Neuronal stem cell (in vitro differentiated cells): ENCODE results near the gene C10orf71.
A peak's percentile ranks its signal among the peaks of the same experiment; 100 is the strongest.

Experiments
- DNase-seq: peaks from one replicate; pipeline ENCODE4 v3.0.0-alpha.2; 2013; ENCODE audit warnings: low spot score
- H2AFZ ChIP-seq: one replicate; pipeline ENCODE4 v1.6.1; 2013; ENCODE audit warnings: mild to moderate bottlenecking, low read length, inconsistent platforms
- H2AK5ac ChIP-seq: 2 replicates; pipeline ENCODE4 v1.6.1; 2013; ENCODE audit warnings: low read depth, mild to moderate bottlenecking, inconsistent platforms, low read length, moderate library complexity, mixed read lengths
- H2BK120ac ChIP-seq: 2 replicates; pipeline ENCODE4 v1.6.1; 2013; ENCODE audit warnings: low read depth, mild to moderate bottlenecking, inconsistent platforms, low read length, moderate library complexity, mixed read lengths
- H2BK12ac ChIP-seq: one replicate; pipeline ENCODE4 v1.6.1; 2013; ENCODE audit warnings: low read length, inconsistent platforms
- H2BK15ac ChIP-seq: 2 replicates; pipeline ENCODE4 v1.6.1; 2013; ENCODE audit warnings: mild to moderate bottlenecking, low read length, inconsistent platforms, mixed read lengths
- H2BK5ac ChIP-seq: one replicate; pipeline ENCODE4 v1.6.1; 2013; ENCODE audit warnings: inconsistent platforms, mild to moderate bottlenecking, low read length, moderate library complexity
- H3K14ac ChIP-seq: one replicate; pipeline ENCODE4 v1.6.1; 2013; ENCODE audit warnings: low read length, inconsistent platforms
- H3K18ac ChIP-seq: 2 replicates; pipeline ENCODE4 v1.6.1; 2013; ENCODE audit warnings: low read length, inconsistent platforms
- H3K23ac ChIP-seq: 2 replicates; pipeline ENCODE4 v1.6.1; 2013; ENCODE audit warnings: low read depth, mild to moderate bottlenecking, mixed read lengths, low read length, inconsistent platforms; ENCODE audit not compliant: poor library complexity
- H3K27ac ChIP-seq: replicated peaks from 3 replicates; pipeline ENCODE4 v1.5.1; 2013; ENCODE audit warnings: low read length, inconsistent platforms
- H3K27me3 ChIP-seq, 3 experiments: 2 replicates each; pipeline ENCODE4 v1.6.1; 2013; ENCODE audit warnings: low read length in 3 of 3, mild to moderate bottlenecking in 2 of 3, inconsistent platforms in 1 of 3, low read depth in 1 of 3, mixed read lengths in 1 of 3, moderate library complexity in 1 of 3; ENCODE audit not compliant: control insufficient read depth in 3 of 3, insufficient read depth in 3 of 3
- H3K36me3 ChIP-seq, 2 donors: replicated peaks in 1 of 2; 2 replicates each; pipeline ENCODE4 v1.6.1; 2013; ENCODE audit warnings: low read length in 2 of 2; ENCODE audit not compliant: control insufficient read depth in 2 of 2, insufficient read depth in 2 of 2
- H3K4ac ChIP-seq: 2 replicates; pipeline ENCODE4 v1.6.1; 2013; ENCODE audit warnings: inconsistent platforms, mild to moderate bottlenecking, low read length, moderate library complexity
- H3K4me1 ChIP-seq, 2 donors: 1 replicate in 1 of 2; 2 replicates in 1 of 2; pipeline ENCODE4 v1.6.1; 2013; ENCODE audit warnings: low read length in 2 of 2, low read depth in 1 of 2; ENCODE audit not compliant: control insufficient read depth in 2 of 2, insufficient read depth in 1 of 2
- H3K4me2 ChIP-seq: one replicate; pipeline ENCODE4 v1.6.1; 2013; ENCODE audit warnings: mild to moderate bottlenecking, low read length, inconsistent platforms; ENCODE audit not compliant: insufficient read depth, poor library complexity, severe bottlenecking
- H3K4me3 ChIP-seq, 2 donors: 2 replicates each; pipeline ENCODE4 v1.5.1; 2013; ENCODE audit warnings: low read length in 2 of 2, mild to moderate bottlenecking in 2 of 2, inconsistent platforms in 1 of 2, moderate library complexity in 1 of 2
- H3K79me1 ChIP-seq: one replicate; pipeline ENCODE4 v1.6.1; 2013; ENCODE audit warnings: low read depth, mild to moderate bottlenecking, inconsistent platforms, low read length, moderate library complexity
- H3K9ac ChIP-seq: one replicate; pipeline ENCODE4 v1.6.1; 2013; ENCODE audit warnings: mild to moderate bottlenecking, low read depth, low read length, inconsistent platforms; ENCODE audit not compliant: poor library complexity
- H3K9me3 ChIP-seq, 2 donors: replicated peaks in 1 of 2; 2 replicates each; pipeline versions ENCODE3 to v1.6.1; 2013; ENCODE audit warnings: low read length in 2 of 2, mild to moderate bottlenecking in 2 of 2, inconsistent platforms in 1 of 2, low read depth in 1 of 2, mixed read lengths in 1 of 2, moderate library complexity in 1 of 2; ENCODE audit not compliant: control insufficient read depth in 2 of 2, insufficient read depth in 1 of 2
- H4K8ac ChIP-seq: one replicate; pipeline ENCODE4 v1.6.1; 2013; ENCODE audit warnings: low read depth, mild to moderate bottlenecking, inconsistent platforms, low read length, moderate library complexity
- H4K91ac ChIP-seq: one replicate; pipeline ENCODE4 v1.6.1; 2013; ENCODE audit warnings: low read length, low read depth, mild to moderate bottlenecking, inconsistent platforms; ENCODE audit not compliant: poor library complexity
- WGBS, 2 donors: extraction: QIAGEN DNeasy Blood & Tissue Kit; methylation state at CpG; one replicate each; pipeline ENCODE4 v1.1.7; 2013; ENCODE audit warnings: missing lambda C conversion rate in 2 of 2, mixed read lengths in 1 of 2; ENCODE audit not compliant: insufficient read length in 2 of 2, insufficient replicate concordance in 1 of 2; ENCODE audit errors: extremely low coverage in 2 of 2; 5-methylcytosine and 5-hydroxymethylcytosine counted together

C10orf71 gene

GRCh38 chr10:49318755-49319154, 19.8 kb downstream of the C10orf71 start:
- DNase-seq, result no peak
- no peak overlapping the region for H3K27ac ChIP-seq
- no peak overlapping the region for H2AK5ac ChIP-seq
- H2BK12ac ChIP-seq, result no peak overlapping the region
- no peak overlapping the region for H3K4ac ChIP-seq
- no peak overlapping the region for H3K9ac ChIP-seq
- no peak overlapping the region for H3K4me3 ChIP-seq
- no peaks in the 10 kb centered on the region for H3K36me3 ChIP-seq
- peak overlapping the region; percentile 65 for H3K18ac ChIP-seq
- no peak overlapping the region for H3K4me2 ChIP-seq
- H3K9me3 ChIP-seq, result no peaks in the 10 kb centered on the region
- no peak overlapping the region for H2BK15ac ChIP-seq
- H3K79me1 ChIP-seq, result no peaks in the 10 kb centered on the region
- peak overlapping the region; percentile 34 for H3K23ac ChIP-seq
- H3K14ac ChIP-seq, result peak overlapping the region; percentile 14
- H2AFZ ChIP-seq, result no peak overlapping the region
- H3K4me1 ChIP-seq, result no peaks in the 10 kb centered on the region
- peaks cover 0 to 4% (median 0%) of the 10 kb centered on the region in 3 experiments for H3K27me3 ChIP-seq
- no peak overlapping the region for H4K91ac ChIP-seq
- peak overlapping the region; percentile 66 for H4K8ac ChIP-seq
- H2BK5ac ChIP-seq, result peak overlapping the region; percentile 63
- H2BK120ac ChIP-seq, result no peak overlapping the region

- H4K8ac ChIP-seq, result no peak overlapping the region
- no peak overlapping the region for H2BK15ac ChIP-seq
- H3K4me2 ChIP-seq, result no peak overlapping the region
- H2BK12ac ChIP-seq, result no peak overlapping the region
- H4K91ac ChIP-seq, result no peak overlapping the region
- no peaks in the 10 kb centered on the region for H3K36me3 ChIP-seq
- no peaks in the 10 kb centered on the region for H3K9me3 ChIP-seq
- no peak overlapping the region for H2AK5ac ChIP-seq
- H3K4me3 ChIP-seq, result no peak overlapping the region
- H3K27ac ChIP-seq, result no peak overlapping the region
- H3K4me1 ChIP-seq, result no peaks in the 10 kb centered on the region
- no peak overlapping the region for H2BK5ac ChIP-seq
- no peak overlapping the region for H3K18ac ChIP-seq
- no peak overlapping the region for H3K4ac ChIP-seq
- no peak overlapping the region for H3K9ac ChIP-seq
- no peak overlapping the region for H2AFZ ChIP-seq
- H2BK120ac ChIP-seq, result no peak overlapping the region
- H3K23ac ChIP-seq, result no peak overlapping the region
- WGBS, 2 donors, result no CpG with 5 or more reads among the region's 1 CpG
- H3K27me3 ChIP-seq, result peaks cover 0 to 4% (median 0%) of the 10 kb centered on the region in 3 experiments
- no peak for DNase-seq
- H3K79me1 ChIP-seq, result no peaks in the 10 kb centered on the region
- no peak overlapping the region for H3K14ac ChIP-seq
Observed at GRCh38 chr10:49319206-49319605, 20.2 kb downstream of the C10orf71 start.

GRCh38 chr10:49320191-49320590, 21.2 kb downstream of the C10orf71 start:
- Histone ChIP-seq H3K23ac (no peak overlapping the region), H3K4me1 (no peaks in the 10 kb centered on the region), H2BK5ac (no peak overlapping the region), H2BK120ac (no peak overlapping the region), H2AFZ (no peak overlapping the region), H2BK15ac (no peak overlapping the region), H3K27me3 (peaks cover 0 to 4% (median 0%) of the 10 kb centered on the region in 3 experiments), H3K79me1 (no peaks in the 10 kb centered on the region), H3K27ac (no peak overlapping the region), H3K9me3 (no peaks in the 10 kb centered on the region), H4K91ac (no peak overlapping the region), H4K8ac (no peak overlapping the region), H2BK12ac (no peak overlapping the region), H3K4ac (no peak overlapping the region), H3K9ac (no peak overlapping the region), H2AK5ac (no peak overlapping the region), H3K18ac (no peak overlapping the region), H3K4me3 (no peak overlapping the region), H3K36me3 (no peaks in the 10 kb centered on the region), H3K14ac (no peak overlapping the region), H3K4me2 (no peak overlapping the region)
- no CpG with 5 or more reads among the region's 2 CpGs for WGBS, 2 donors
- DNase-seq, result no peak

GRCh38 chr10:49321021-49321420, 22.1 kb downstream of the C10orf71 start:
- Histone ChIP-seq H3K27ac (no peak overlapping the region), H3K18ac (no peak overlapping the region), H2BK15ac (no peak overlapping the region), H3K14ac (no peak overlapping the region), H3K23ac (no peak overlapping the region), H2BK120ac (no peak overlapping the region), H3K4me1 (no peaks in the 10 kb centered on the region), H3K4me3 (no peak overlapping the region), H2BK12ac (no peak overlapping the region), H2BK5ac (no peak overlapping the region), H2AK5ac (no peak overlapping the region), H3K27me3 (peaks cover 0 to 4% (median 0%) of the 10 kb centered on the region in 3 experiments), H3K4me2 (no peak overlapping the region), H3K9me3 (no peaks in the 10 kb centered on the region), H2AFZ (no peak overlapping the region), H3K4ac (no peak overlapping the region), H3K79me1 (no peaks in the 10 kb centered on the region), H3K9ac (no peak overlapping the region), H4K91ac (no peak overlapping the region), H4K8ac (no peak overlapping the region), H3K36me3 (no peaks in the 10 kb centered on the region)
- WGBS, 2 donors, result no CpG with 5 or more reads among the region's 3 CpGs
- DNase-seq, result no peak
